Panc1 (cell line): Measurements from ENCODE around the gene GRID1. TPM values are rescaled to one million over a fixed set of nuclear protein-coding genes. Genes with fewer than 3 reads are reported as not detected.
"Not testable (repeated sequence)": the region's sequence is repeated elsewhere in the genome, so short reads cannot be mapped to it uniquely, and the experiment has no call there.

ENCODE experiments used
- ATAC-seq: fragments of 200-7000 bp; cut with Tn5 transposase; 2 replicates; pipeline ENCODE4 v1.9.1; 2020; ENCODE audit warnings: mild to moderate bottlenecking, moderate library complexity
- BruUV-seq: library from RNA; stranded (reverse); fragments of 400-500 nt; replicated peaks from 2 replicates; lab custom pipeline; 2021; lab: Mats Ljungman, UMichigan
- CTCF ChIA-PET: fragments of 300-600 bp; sonication (Branson Sonifier 250); formaldehyde crosslinking; loops from one replicate; lab custom pipeline; 2022; ENCODE audit warnings: antibody characterized with exemption; lab: Charles Lee
- POLR2A ChIA-PET: fragments of 300-600 bp; sonication (Branson Sonifier 250); formaldehyde crosslinking; loops from one replicate; lab custom pipeline; 2022; ENCODE audit warnings: antibody characterized with exemption; lab: Charles Lee
- DNase-seq: peaks from one replicate; pipeline ENCODE4 v3.0.0-alpha.2; 2010; ENCODE audit warnings: low read depth, low spot score
- H3K27ac ChIP-seq: 2 replicates; pipeline ENCODE4 v1.5.1; 2011; ENCODE audit warnings: mild to moderate bottlenecking, low read length, inconsistent platforms
- H3K27me3 ChIP-seq: fragments of 200-500 bp; sonication (Bioruptor generic); 2 replicates; pipeline ENCODE4 v1.6.0; 2014; ENCODE audit warnings: low read length, inconsistent platforms; ENCODE audit not compliant: control insufficient read depth, insufficient read depth
- H3K36me3 ChIP-seq: fragments of 200-500 bp; sonication (Bioruptor generic); 2 replicates; pipeline ENCODE4 v1.5.1; 2014; ENCODE audit warnings: inconsistent platforms, mild to moderate bottlenecking, low read length, moderate library complexity; ENCODE audit not compliant: control insufficient read depth, insufficient read depth
- H3K4me1 ChIP-seq: 2 replicates; pipeline ENCODE4 v1.5.1; 2011; ENCODE audit warnings: inconsistent platforms, mild to moderate bottlenecking, low read length, moderate library complexity; ENCODE audit not compliant: control insufficient read depth, insufficient read depth
- H3K4me3 ChIP-seq, 2 experiments: 2 replicates each; pipeline ENCODE4 v1.5.1; 2011 to 2012; ENCODE audit warnings: low read depth in 2 of 2, low read length in 2 of 2, mild to moderate bottlenecking in 2 of 2, inconsistent platforms in 1 of 2, moderate library complexity in 1 of 2
- H3K9me3 ChIP-seq: fragments of 200-500 bp; sonication (Bioruptor generic); 2 replicates; pipeline ENCODE4 v1.5.1; 2014; ENCODE audit warnings: low read depth, mild to moderate bottlenecking, inconsistent platforms, low read length, moderate library complexity; ENCODE audit not compliant: control insufficient read depth, insufficient read depth
- POLR2AphosphoS5 ChIP-seq: IDR thresholded peaks from 2 replicates; pipeline ENCODE4 v1.6.1; 2012; ENCODE audit warnings: mild to moderate bottlenecking, low read depth, low read length, moderate library complexity
- REST ChIP-seq, 2 experiments: IDR thresholded peaks; 2 replicates each; pipeline ENCODE4 v1.6.1; 2011 to 2012; ENCODE audit warnings: low read depth in 2 of 2, control low read depth in 1 of 2, low read length in 1 of 2, mild to moderate bottlenecking in 1 of 2, moderate library complexity in 1 of 2; ENCODE audit not compliant: insufficient read depth in 1 of 2
- SIN3A ChIP-seq: IDR thresholded peaks from 2 replicates; pipeline ENCODE4 v1.6.1; 2012; ENCODE audit warnings: low read depth, mild to moderate bottlenecking, low read length, moderate library complexity, borderline replicate concordance; ENCODE audit not compliant: insufficient read depth
- TCF7L2 ChIP-seq: IDR thresholded peaks from 2 replicates; pipeline ENCODE4 v1.6.1; 2011; ENCODE audit warnings: mild to moderate bottlenecking, low read depth, low read length, inconsistent platforms
- in situ Hi-C: cut with HindIII; loops from 2 replicates; pipeline ENCODE4 v1.10.0; 2016; ENCODE audit warnings: low sequenced_read_pairs, low pct_unique_long_range_greater_than_20kb
- intact Hi-C: fragments of 100-400 bp; cut with micrococcal nuclease; formaldehyde crosslinking; loops from one replicate; pipeline ENCODE4 v1.10.0; 2022; ENCODE audit not compliant: unreplicated experiment
- total RNA-seq: library from RNA; stranded (reverse); gene quantifications from one replicate; pipeline ENCODE4 v1.2.1, GENCODE V29; 2021; ENCODE audit not compliant: unreplicated experiment
- TF ChIP-seq, protein P1 (sequence below): fragments of 450-650 bp; IDR thresholded peaks from 2 replicates; pipeline ENCODE4 v1.5.1; 2017; ENCODE audit warnings: mild to moderate bottlenecking

GRID1 gene
- total RNA-seq, 1 experiment from 2014 or later, result 2.3 TPM

GRCh38 chr10:86098187-86098881, 268.3 kb downstream of the GRID1 start:
- Histone ChIP-seq H3K4me1 (no peaks in the 10 kb centered on the region), H3K27me3 (no peaks in the 10 kb centered on the region), H3K9me3 (no peaks in the 10 kb centered on the region), H3K36me3 (no peaks in the 10 kb centered on the region), H3K27ac (no peak overlapping the region), H3K4me3 (no peak overlapping the region)
- ATAC-seq, result no peak
- no TSS peak for BruUV-seq
- POLR2A ChIA-PET, result no interaction called here
- intact Hi-C loops, result no loop called here
- DNase-seq, result no peak
- in situ Hi-C loops, result no loop called here
- TF ChIP-seq, protein P1, sequence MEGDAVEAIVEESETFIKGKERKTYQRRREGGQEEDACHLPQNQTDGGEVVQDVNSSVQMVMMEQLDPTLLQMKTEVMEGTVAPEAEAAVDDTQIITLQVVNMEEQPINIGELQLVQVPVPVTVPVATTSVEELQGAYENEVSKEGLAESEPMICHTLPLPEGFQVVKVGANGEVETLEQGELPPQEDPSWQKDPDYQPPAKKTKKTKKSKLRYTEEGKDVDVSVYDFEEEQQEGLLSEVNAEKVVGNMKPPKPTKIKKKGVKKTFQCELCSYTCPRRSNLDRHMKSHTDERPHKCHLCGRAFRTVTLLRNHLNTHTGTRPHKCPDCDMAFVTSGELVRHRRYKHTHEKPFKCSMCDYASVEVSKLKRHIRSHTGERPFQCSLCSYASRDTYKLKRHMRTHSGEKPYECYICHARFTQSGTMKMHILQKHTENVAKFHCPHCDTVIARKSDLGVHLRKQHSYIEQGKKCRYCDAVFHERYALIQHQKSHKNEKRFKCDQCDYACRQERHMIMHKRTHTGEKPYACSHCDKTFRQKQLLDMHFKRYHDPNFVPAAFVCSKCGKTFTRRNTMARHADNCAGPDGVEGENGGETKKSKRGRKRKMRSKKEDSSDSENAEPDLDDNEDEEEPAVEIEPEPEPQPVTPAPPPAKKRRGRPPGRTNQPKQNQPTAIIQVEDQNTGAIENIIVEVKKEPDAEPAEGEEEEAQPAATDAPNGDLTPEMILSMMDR, result no peak
- no peak for TF ChIP-seq REST (IDR thresholded peaks at IDR 0.05; ENCODE audit: insufficient read depth in 1 of 2, low read depth in 2 of 2, low read length in 1 of 2)
- TF ChIP-seq TCF7L2, result no peak
- TF ChIP-seq SIN3A, result no peak
- no peak for TF ChIP-seq POLR2AphosphoS5
- CTCF ChIA-PET, result no interaction called here

DNA sequence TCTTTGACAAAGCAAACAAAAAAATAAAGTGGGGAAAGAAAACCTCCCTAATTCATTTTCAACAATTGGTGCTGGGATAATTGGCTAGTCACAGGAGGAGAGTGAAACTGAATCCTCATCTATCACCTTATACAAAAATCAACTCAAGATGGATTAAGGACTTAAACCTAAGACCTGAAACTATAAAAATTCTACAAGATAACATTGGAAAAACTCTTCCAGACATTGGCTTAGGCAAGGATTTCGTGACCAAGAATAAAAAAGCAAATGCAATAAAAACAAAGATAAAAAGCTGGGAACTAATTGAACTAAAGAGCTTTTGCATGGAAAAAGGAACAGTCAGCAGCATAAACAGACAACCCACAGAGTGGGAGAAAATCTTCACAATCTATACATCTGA, 271.5 kb downstream of the GRID1 start:
- CTCF ChIA-PET, result not testable (repeated sequence)

DNA sequence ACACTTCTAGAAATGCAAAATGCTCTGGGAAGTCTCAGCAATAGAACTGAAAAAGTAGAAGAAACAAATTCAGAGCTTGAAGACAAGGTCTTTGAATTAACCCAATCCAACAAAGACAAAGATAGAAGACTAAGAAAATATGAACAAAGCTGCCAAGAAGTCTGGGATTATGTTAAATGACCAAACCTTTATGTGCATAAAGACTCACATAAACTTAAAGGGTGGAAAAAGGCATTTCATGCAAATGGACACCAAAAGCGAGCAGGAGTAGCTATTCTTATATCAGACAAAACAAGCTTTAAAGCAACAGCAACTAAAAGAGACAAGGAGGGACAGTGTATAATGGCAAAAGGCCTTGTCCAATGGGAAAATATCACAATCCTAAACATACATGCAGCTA, 274.3 kb downstream of the GRID1 start:
- H3K36me3 ChIP-seq, DNase-seq, POLR2A ChIA-PET, in situ Hi-C loops, H3K4me3 ChIP-seq, H3K4me1 ChIP-seq, ATAC-seq, H3K27ac ChIP-seq, H3K27me3 ChIP-seq, H3K9me3 ChIP-seq, BruUV-seq, CTCF ChIA-PET, intact Hi-C loops: not testable (repeated sequence)

More for the DNA sequence above, 271.5 kb downstream of the GRID1 start:
- POLR2A ChIA-PET, in situ Hi-C loops, H3K4me1 ChIP-seq, H3K9me3 ChIP-seq, H3K4me3 ChIP-seq, BruUV-seq, ATAC-seq, H3K27ac ChIP-seq, H3K36me3 ChIP-seq, intact Hi-C loops, DNase-seq, H3K27me3 ChIP-seq: not testable (repeated sequence)
